ENCODE data around the gene TGFBRAP1.
A peak's percentile ranks its signal among the peaks of the same experiment; 100 is the strongest.

GRCh38 chr2:105376789-105377240, 47.3 kb upstream of the TGFBRAP1 start:
- TF ChIP-seq POLR2A (IDR thresholded peaks at IDR 0.05) (no peak), CTCF (IDR thresholded peaks at IDR 0.05) (no peak), POLR2AphosphoS5 (IDR thresholded peaks at IDR 0.05) (peak; percentile 49), EP300 (IDR thresholded peaks at IDR 0.05) (no peak)

Data from gastroesophageal sphincter (tissue), 3 donors.